OCI-LY7 (cell line): ENCODE measurements around the gene LILRB3. TPM values are rescaled to one million over a fixed set of nuclear protein-coding genes. Genes with fewer than 3 reads are reported as not detected.

Experiments
- BruUV-seq: library from RNA; stranded (reverse); fragments of 400-500 nt; replicated peaks from 2 replicates; lab custom pipeline; 2021; lab: Mats Ljungman, UMichigan
- CTCF ChIA-PET: fragments of 300-600 bp; sonication (Branson Sonifier 250); formaldehyde crosslinking; loops from one replicate; lab custom pipeline; 2022; ENCODE audit warnings: antibody characterized with exemption; ENCODE audit not compliant: unreplicated experiment; lab: Charles Lee
- POLR2A ChIA-PET: fragments of 300-600 bp; sonication (Branson Sonifier 250); formaldehyde crosslinking; loops from one replicate; lab custom pipeline; 2022; ENCODE audit warnings: antibody characterized with exemption; lab: Charles Lee
- DNase-seq: peaks from one replicate; pipeline ENCODE4 v3.0.0-alpha.2; 2015; ENCODE audit warnings: low spot score
- H2AFZ ChIP-seq: fragments of 200-600 bp; sonication (generic), shearing (Covaris generic); 2 replicates; pipeline ENCODE4 v1.6.1; 2014; ENCODE audit warnings: mild to moderate bottlenecking, antibody characterized with exemption, low read length, moderate library complexity
- H3K27ac ChIP-seq: fragments of 200-600 bp; sonication (generic); 2 replicates; pipeline ENCODE4 v1.5.1; 2014; ENCODE audit warnings: mixed run types, low read depth, mild to moderate bottlenecking, moderate library complexity, low read length, inconsistent platforms; ENCODE audit not compliant: poor library complexity, severe bottlenecking
- H3K36me3 ChIP-seq: fragments of 200-600 bp; sonication (generic); 2 replicates; pipeline ENCODE4 v1.6.1; 2014; ENCODE audit warnings: mild to moderate bottlenecking, antibody characterized with exemption, low read length, moderate library complexity, mixed read lengths; ENCODE audit not compliant: insufficient read depth
- H3K4me1 ChIP-seq: fragments of 200-600 bp; sonication (generic); 2 replicates; pipeline ENCODE4 v1.5.1; 2014; ENCODE audit warnings: mild to moderate bottlenecking, low read length; ENCODE audit not compliant: insufficient read depth, poor library complexity, severe bottlenecking
- H3K4me2 ChIP-seq: fragments of 200-600 bp; sonication (generic); 2 replicates; pipeline ENCODE4 v1.6.1; 2014; ENCODE audit warnings: mild to moderate bottlenecking, low read length
- H3K4me3 ChIP-seq: fragments of 200-600 bp; sonication (generic); 2 replicates; pipeline ENCODE4 v1.5.1; 2014; ENCODE audit warnings: mild to moderate bottlenecking, low read depth, low read length; ENCODE audit not compliant: poor library complexity, severe bottlenecking
- H3K79me2 ChIP-seq: fragments of 200-600 bp; sonication (generic); 2 replicates; pipeline ENCODE4 v1.6.1; 2016; ENCODE audit warnings: low read depth, mild to moderate bottlenecking, low read length, moderate library complexity, mixed read lengths; ENCODE audit not compliant: insufficient read depth
- H3K9me2 ChIP-seq: fragments of 200-600 bp; sonication (generic); 2 replicates; pipeline ENCODE4 v1.6.1; 2016; ENCODE audit warnings: mild to moderate bottlenecking, low read length, mixed read lengths; ENCODE audit not compliant: insufficient read depth
- H3K9me3 ChIP-seq: fragments of 200-600 bp; sonication (generic); 2 replicates; pipeline ENCODE4 v1.6.1; 2014; ENCODE audit warnings: mild to moderate bottlenecking, mixed run types, low read length, mixed read lengths
- H4K20me1 ChIP-seq: fragments of 200-600 bp; sonication (generic); 2 replicates; pipeline ENCODE4 v1.6.1; 2014; ENCODE audit warnings: mild to moderate bottlenecking, antibody characterized with exemption, low read length, moderate library complexity, mixed read lengths; ENCODE audit not compliant: insufficient read depth
- CTCF ChIP-seq: fragments of 200-600 bp; sonication (generic); conservative IDR thresholded peaks from 2 replicates; pipeline ENCODE4 v1.5.1; 2014; ENCODE audit warnings: mild to moderate bottlenecking, antibody characterized with exemption, low read length, moderate library complexity, mixed read lengths
- EZH2phosphoT487 ChIP-seq: fragments of 200-600 bp; sonication (generic); IDR thresholded peaks from 2 replicates; pipeline ENCODE4 v1.6.1; 2018; ENCODE audit warnings: low read depth, borderline replicate concordance, mild to moderate bottlenecking, mixed run types, antibody characterized with exemption, low read length, moderate library complexity, mixed read lengths
- intact Hi-C: fragments of 100-400 bp; cut with micrococcal nuclease; formaldehyde crosslinking; loops from one replicate; pipeline ENCODE4 v1.10.0; 2022; ENCODE audit not compliant: unreplicated experiment
- total RNA-seq, 2 experiments: library from RNA; depleted of rRNA in 1 of 2; stranded (reverse); fragments of >200 nt in 1 of 2; shearing (Covaris generic) in 1 of 2; gene quantifications; 2 replicates each; pipeline ENCODE4 v1.2.3, GENCODE V29; 2014 to 2022

LILRB3 gene
- total RNA-seq, 2 experiments from 2014 or later: not detected

GRCh38 chr19:54203151-54203611, 19.6 kb downstream of the LILRB3 start:
- Histone ChIP-seq H3K9me2 (no peaks in the 10 kb centered on the region), H2AFZ (no peak overlapping the region), H3K4me3 (peak overlapping the region; percentile 84), H3K27ac (peak overlapping the region; percentile 80), H4K20me1 (peaks cover 60% of the 10 kb centered on the region), H3K4me2 (peak overlapping the region; percentile 92), H3K36me3 (peaks cover 75% of the 10 kb centered on the region), H3K9me3 (no peaks in the 10 kb centered on the region), H3K4me1 (peaks cover 77% of the 10 kb centered on the region), H3K79me2 (peaks cover 74% of the 10 kb centered on the region)
- POLR2A ChIA-PET: no interaction called here
- TF ChIP-seq CTCF: no peak
- TF ChIP-seq EZH2phosphoT487: no peak
- BruUV-seq: no TSS peak
- peak; percentile 47 for DNase-seq
- CTCF ChIA-PET: no interaction called here
- intact Hi-C loops: no loop called here

GRCh38 chr19:54201980-54202379, 20.8 kb downstream of the LILRB3 start:
- no peak for TF ChIP-seq CTCF
- TF ChIP-seq EZH2phosphoT487: no peak
- no peak overlapping the region for H2AFZ ChIP-seq
- DNase-seq: peak; percentile 45
- POLR2A ChIA-PET: interaction anchor here (2.1 kb wide), 1 partner anchor 12 kb away, joined by 5 read pairs; the partner anchor contains the start of gene MBOAT7
- H3K9me3 ChIP-seq: no peaks in the 10 kb centered on the region
- peak overlapping the region; percentile 80 for H3K27ac ChIP-seq
- CTCF ChIA-PET: no interaction called here
- intact Hi-C loops: no loop called here
- H3K9me2 ChIP-seq: no peaks in the 10 kb centered on the region
- peaks cover 68% of the 10 kb centered on the region for H3K4me1 ChIP-seq
- peak overlapping the region; percentile 84 for H3K4me3 ChIP-seq
- peak overlapping the region; percentile 92 for H3K4me2 ChIP-seq
- H3K36me3 ChIP-seq: peaks cover 63% of the 10 kb centered on the region
- no TSS peak for BruUV-seq
- peaks cover 60% of the 10 kb centered on the region for H4K20me1 ChIP-seq
- peaks cover 73% of the 10 kb centered on the region for H3K79me2 ChIP-seq

GRCh38 chr19:54201172-54201701, 21.6 kb downstream of the LILRB3 start:
- Histone ChIP-seq H3K27ac (peak overlapping the region; percentile 80), H3K9me2 (no peaks in the 10 kb centered on the region), H3K4me3 (peak overlapping the region; percentile 84), H2AFZ (no peak overlapping the region), H3K4me1 (peaks cover 61% of the 10 kb centered on the region), H3K79me2 (peaks cover 67% of the 10 kb centered on the region), H3K4me2 (peak overlapping the region; percentile 92), H4K20me1 (peaks cover 52% of the 10 kb centered on the region), H3K36me3 (peaks cover 56% of the 10 kb centered on the region), H3K9me3 (no peaks in the 10 kb centered on the region)
- BruUV-seq: TSS peak; percentile 80
- TF ChIP-seq CTCF (no peak), EZH2phosphoT487 (no peak)
- ChIA-PET CTCF (no interaction called here), POLR2A (interaction anchor here (0.8 to 2.1 kb wide), 2 partner anchors 10 to 12 kb away, joined by 5 to 8 read pairs; partner anchors contain the start of genes MBOAT7 and TSEN34)
- DNase-seq: no peak
- intact Hi-C loops: no loop called here
